Measurements from ENCODE around the gene ZNF865. TPM values are rescaled to one million over a fixed set of nuclear protein-coding genes. Genes with fewer than 3 reads are reported as not detected.

The ZNF865 gene
- total and polyA plus RNA-seq, 10 of the 15 experiments (the other 5 are each of a cell fraction or from before 2014, with no cell fraction given), result 0.02 to 18.3 (median 0.90) TPM

- in situ Hi-C loops (cut with MboI), result no loop called here
- POLR2A ChIA-PET, result no interaction called here
- H3K9ac ChIP-seq (ENCODE audit: control insufficient read depth, insufficient read depth, low read length), result no peak overlapping the region
- CTCF ChIA-PET, result interaction anchor here (0.6 kb wide), 1 partner anchor 421 kb away, joined by 3 read pairs; no protein-coding TSS in a partner anchor
- H3K4me3 ChIP-seq, result no peak overlapping the region
- no peaks in the 10 kb centered on the region for H3K36me3 ChIP-seq (ENCODE audit: control insufficient read depth in 2 of 2, insufficient read depth in 2 of 2, low read length in 1 of 2)
- no peaks in the 10 kb centered on the region for H3K4me1 ChIP-seq (ENCODE audit: control insufficient read depth, insufficient read depth, low read length)
- SMC1A ChIA-PET (ENCODE audit: uncharacterized antibody, unreplicated experiment), result no interaction called here
- no peaks in the 10 kb centered on the region for H3K9me3 ChIP-seq (replicated peaks; ENCODE audit: control insufficient read depth, insufficient read depth, low read length)
- FAIRE-seq (no peak), ATAC-seq (no peak), DNase-seq (ENCODE audit: low read depth, low spot score) (no peak)
- no peak overlapping the region for H3K4me2 ChIP-seq (ENCODE audit: control insufficient read depth, insufficient read depth)
- intact Hi-C loops (cut with micrococcal nuclease; ENCODE audit: unreplicated experiment), result no loop called here
- 27% methylated on average over 9 of the region's 9 CpGs for WGBS (ENCODE audit: insufficient coverage, insufficient replicate concordance, low lambda C conversion rate, missing lambda C conversion rate)
- BruUV-seq (replicated peaks), result no TSS peak
- no peak overlapping the region for H2AFZ ChIP-seq (ENCODE audit: control insufficient read depth, low read depth, low read length)
- no peaks in the 10 kb centered on the region for H3K27me3 ChIP-seq (replicated peaks in 1 of 2; ENCODE audit: control insufficient read depth in 2 of 2, insufficient read depth in 2 of 2, low read length in 1 of 2)
- no peak for TF ChIP-seq ZBED1 (IDR thresholded peaks at IDR 0.05; ENCODE audit: borderline replicate concordance)
- TF ChIP-seq, protein P1, sequence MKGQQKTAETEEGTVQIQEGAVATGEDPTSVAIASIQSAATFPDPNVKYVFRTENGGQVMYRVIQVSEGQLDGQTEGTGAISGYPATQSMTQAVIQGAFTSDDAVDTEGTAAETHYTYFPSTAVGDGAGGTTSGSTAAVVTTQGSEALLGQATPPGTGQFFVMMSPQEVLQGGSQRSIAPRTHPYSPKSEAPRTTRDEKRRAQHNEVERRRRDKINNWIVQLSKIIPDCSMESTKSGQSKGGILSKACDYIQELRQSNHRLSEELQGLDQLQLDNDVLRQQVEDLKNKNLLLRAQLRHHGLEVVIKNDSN (IDR thresholded peaks at IDR 0.05; ENCODE audit: borderline replicate concordance, extremely low read length, insufficient read depth, low read depth, low read length), result no peak
- no peak for TF ChIP-seq SREBF2 (IDR thresholded peaks at IDR 0.05; ENCODE audit: low read length)
- TF ChIP-seq NR2F1 (conservative IDR thresholded peaks at IDR 0.05), result no peak
- no peak for TF ChIP-seq HCFC1 (IDR thresholded peaks at IDR 0.05; ENCODE audit: low read length)
- no peak for TF ChIP-seq BCL3 (IDR thresholded peaks at IDR 0.05; ENCODE audit: borderline replicate concordance, insufficient read depth, low read depth, low read length, poor library complexity, severe bottlenecking)
- TF ChIP-seq SUPT20H (IDR thresholded peaks at IDR 0.05; ENCODE audit: borderline replicate concordance, control insufficient read depth, low read depth, low read length), result no peak
- TF ChIP-seq TARDBP (IDR thresholded peaks at IDR 0.05; ENCODE audit: borderline replicate concordance), result no peak
- no peak for TF ChIP-seq ESRRA (IDR thresholded peaks at IDR 0.05; ENCODE audit: low read length)
- no peak for TF ChIP-seq ZNF687 (IDR thresholded peaks at IDR 0.05)
- RAD21 ChIA-PET (ENCODE audit: unreplicated experiment), result no interaction called here
- H3K27ac ChIP-seq (ENCODE audit: control insufficient read depth, insufficient read depth), result no peak overlapping the region
- no peaks in the 10 kb centered on the region for H3K79me2 ChIP-seq (ENCODE audit: control insufficient read depth, insufficient read depth, low read length)
- H4K20me1 ChIP-seq (ENCODE audit: control insufficient read depth, insufficient read depth), result no peaks in the 10 kb centered on the region
Measured at GRCh38 chr19:55566823-55567222, 38.6 kb upstream of the ZNF865 start.
